Measurements from ENCODE around the gene PLCB1. TPM values are rescaled to one million over a fixed set of nuclear protein-coding genes. Genes with fewer than 3 reads are reported as not detected.

PLCB1 gene
- total and polyA plus RNA-seq, 2 of the 4 experiments (the other 2 are of a cell fraction), result 5.6 to 16.1 TPM

- Histone ChIP-seq H2AK9ac (replicated peaks; ENCODE audit: low read depth, low read length, poor library complexity) (no peak overlapping the region), H3K18ac (ENCODE audit: low read depth, low read length) (no peak overlapping the region), H4K8ac (ENCODE audit: low read depth in 2 of 2, low read length in 2 of 2) (no peak overlapping the region), H3K9me1 (ENCODE audit: insufficient read depth, low read length) (no peaks in the 10 kb centered on the region), H3K56ac (ENCODE audit: extremely low read depth, insufficient read depth, low read length) (no peak overlapping the region), H4K5ac (ENCODE audit: low read depth, low read length) (no peak overlapping the region), H2BK5ac (ENCODE audit: low read depth, low read length, poor library complexity, severe bottlenecking) (no peak overlapping the region), H4K91ac (ENCODE audit: insufficient read depth, low read depth, low read length) (no peak overlapping the region), H2BK120ac (ENCODE audit: low read depth, low read length) (no peak overlapping the region), H3K14ac (replicated peaks; ENCODE audit: low read depth, low read length) (no peak overlapping the region), H2AFZ (replicated peaks; ENCODE audit: low read length, poor library complexity) (no peak overlapping the region), H3K79me1 (ENCODE audit: low read depth in 1 of 2, low read length in 2 of 2) (no peaks in the 10 kb centered on the region), H2AK5ac (ENCODE audit: low read depth, low read length) (no peak overlapping the region), H2BK20ac (ENCODE audit: low read depth, low read length) (no peak overlapping the region), H4K20me1 (ENCODE audit: insufficient read depth, low read length) (no peaks in the 10 kb centered on the region), H3K36me3 (ENCODE audit: control insufficient read depth, insufficient read depth, low read length) (no peaks in the 10 kb centered on the region), H3K27me3 (ENCODE audit: control insufficient read depth, insufficient read depth, low read length) (no peaks in the 10 kb centered on the region), H3K4me3 (ENCODE audit: insufficient read depth, low read depth, low read length) (no peak overlapping the region), H3K4ac (ENCODE audit: low read depth, low read length) (no peak overlapping the region), H3K23ac (ENCODE audit: low read depth, low read length) (no peak overlapping the region), H3K27ac (ENCODE audit: insufficient read depth, low read length) (no peak overlapping the region), H3K9ac (ENCODE audit: low read depth, low read length) (no peak overlapping the region), H3K9me3 (ENCODE audit: control insufficient read depth, insufficient read depth, low read length) (no peaks in the 10 kb centered on the region), H2BK15ac (ENCODE audit: low read depth, low read length) (no peak overlapping the region), H3K4me1 (ENCODE audit: control insufficient read depth, insufficient read depth, low read length) (peaks cover 3% of the 10 kb centered on the region; the same call in 1 of the 2 replicates), H3K4me2 (ENCODE audit: low read depth, low read length) (no peak overlapping the region)
- BruUV-seq (replicated peaks), result no TSS peak
- no peak for TF ChIP-seq ELK1 (IDR thresholded peaks at IDR 0.05; ENCODE audit: borderline replicate concordance, low read depth, low read length)
- no peak for TF ChIP-seq MXI1 (IDR thresholded peaks at IDR 0.05; ENCODE audit: borderline replicate concordance, low read depth, low read length)
- no peak for TF ChIP-seq MAZ (IDR thresholded peaks at IDR 0.05; ENCODE audit: borderline replicate concordance, low read depth, low read length)
- no peak for TF ChIP-seq SMC3 (IDR thresholded peaks at IDR 0.05; ENCODE audit: low read depth, low read length)
- TF ChIP-seq RFX5 (IDR thresholded peaks at IDR 0.05; ENCODE audit: low read depth, low read length), result no peak
- TF ChIP-seq CTCF (conservative IDR thresholded peaks at IDR 0.05; ENCODE audit: low read depth, low read length), result no peak
- TF ChIP-seq FOS (IDR thresholded peaks at IDR 0.05; ENCODE audit: low read depth, low read length), result no peak
- no peak for TF ChIP-seq USF2 (IDR thresholded peaks at IDR 0.05; ENCODE audit: low read depth, low read length)
- no peak for TF ChIP-seq RAD21 (IDR thresholded peaks at IDR 0.05; ENCODE audit: low read length)
- 100% methylated on average over 1 of the region's 7 CpGs; no CpG with 5 or more reads in 1 of the 2 experiments for WGBS, 2 experiments (ENCODE audit: extremely low coverage in 2 of 2, insufficient read length in 1 of 2)
- no peak for ATAC-seq (ENCODE audit: low read depth)
- intact Hi-C loops (cut with micrococcal nuclease), result no loop called here
- DNase-seq, result no peak
- ChIA-PET POLR2A (ENCODE audit: unreplicated experiment) (no interaction called here), CTCF (interaction anchor here (0.5 kb wide), 1 partner anchor 1976 kb away, joined by 4 read pairs; no protein-coding TSS in a partner anchor)
- dilution Hi-C loops (cut with HindIII; ENCODE audit: low sequenced_read_pairs, unreplicated experiment), result no loop called here
- in situ Hi-C loops (cut with MboI; ENCODE audit: low sequenced_read_pairs), result no loop called here
Measured at GRCh38 chr20:8867038-8867740, 735.1 kb downstream of the PLCB1 start.
